AG04450 (cell line): Measurements from ENCODE around the gene LRRK1. TPM values are rescaled to one million over a fixed set of nuclear protein-coding genes. Genes with fewer than 3 reads are reported as not detected.
A peak's percentile ranks its signal among the peaks of the same experiment; 100 is the strongest.

Source experiments
- CTCF ChIA-PET: fragments of 300-600, 350-600 bp; formaldehyde crosslinking; extraction: SDS; loops from one replicate; lab custom pipeline; 2022; ENCODE audit warnings: antibody characterized with exemption, inconsistent platforms; lab: Charles Lee
- POLR2A ChIA-PET: fragments of 350-600 bp; formaldehyde crosslinking; extraction: SDS; loops from one replicate; lab custom pipeline; 2021; ENCODE audit warnings: antibody characterized with exemption, inconsistent platforms; lab: Yijun Ruan, JAX
- DNase-seq: peaks from one replicate; pipeline ENCODE4 v3.0.0-alpha.2; 2011; ENCODE audit warnings: low read depth, low spot score
- H3K27ac ChIP-seq: one replicate; pipeline ENCODE4 v1.5.1; 2012; ENCODE audit warnings: low read depth, low read length, control low read depth
- H3K27me3 ChIP-seq: one replicate; pipeline ENCODE4 v1.6.0; 2012; ENCODE audit warnings: low read length; ENCODE audit not compliant: control insufficient read depth, insufficient read depth
- H3K4me3 ChIP-seq: 2 replicates; pipeline ENCODE4 v1.5.1; 2011; ENCODE audit warnings: mild to moderate bottlenecking, low read depth, low read length, control low read depth
- H3K9me3 ChIP-seq: 2 replicates; pipeline ENCODE4 v1.5.1; 2012; ENCODE audit warnings: low read length; ENCODE audit not compliant: control insufficient read depth, insufficient read depth
- polyA plus RNA-seq: library from polyadenylated mRNA; depleted of rRNA; stranded (reverse); fragments of >200 nt; gene quantifications from 2 replicates; pipeline ENCODE4 v1.2.3, GENCODE V29; 2011
- TF ChIP-seq, protein P1 (sequence below): IDR thresholded peaks from 2 replicates; pipeline ENCODE4 v1.5.1; 2011; ENCODE audit warnings: low read depth, low read length, control low read depth, inconsistent platforms

LRRK1 gene
- polyA plus RNA-seq, 1 experiment: 5.6 TPM

GRCh38 chr15:100899601-100900000 lies 19.6 kb upstream of the LRRK1 start:
- POLR2A ChIA-PET: no interaction called here
- no peak overlapping the region for H3K27ac ChIP-seq
- H3K4me3 ChIP-seq: no peak overlapping the region
- TF ChIP-seq, protein P1, sequence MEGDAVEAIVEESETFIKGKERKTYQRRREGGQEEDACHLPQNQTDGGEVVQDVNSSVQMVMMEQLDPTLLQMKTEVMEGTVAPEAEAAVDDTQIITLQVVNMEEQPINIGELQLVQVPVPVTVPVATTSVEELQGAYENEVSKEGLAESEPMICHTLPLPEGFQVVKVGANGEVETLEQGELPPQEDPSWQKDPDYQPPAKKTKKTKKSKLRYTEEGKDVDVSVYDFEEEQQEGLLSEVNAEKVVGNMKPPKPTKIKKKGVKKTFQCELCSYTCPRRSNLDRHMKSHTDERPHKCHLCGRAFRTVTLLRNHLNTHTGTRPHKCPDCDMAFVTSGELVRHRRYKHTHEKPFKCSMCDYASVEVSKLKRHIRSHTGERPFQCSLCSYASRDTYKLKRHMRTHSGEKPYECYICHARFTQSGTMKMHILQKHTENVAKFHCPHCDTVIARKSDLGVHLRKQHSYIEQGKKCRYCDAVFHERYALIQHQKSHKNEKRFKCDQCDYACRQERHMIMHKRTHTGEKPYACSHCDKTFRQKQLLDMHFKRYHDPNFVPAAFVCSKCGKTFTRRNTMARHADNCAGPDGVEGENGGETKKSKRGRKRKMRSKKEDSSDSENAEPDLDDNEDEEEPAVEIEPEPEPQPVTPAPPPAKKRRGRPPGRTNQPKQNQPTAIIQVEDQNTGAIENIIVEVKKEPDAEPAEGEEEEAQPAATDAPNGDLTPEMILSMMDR: no peak
- no peak for DNase-seq
- H3K9me3 ChIP-seq: no peaks in the 10 kb centered on the region
- no peaks in the 10 kb centered on the region for H3K27me3 ChIP-seq
- CTCF ChIA-PET: interaction anchor here (0.6 to 2.4 kb wide), 2 partner anchors 18 to 361 kb away, joined by 4 to 8 read pairs; partner anchors contain the start of gene LRRK1

GRCh38 chr15:100900136-100900794 lies 18.9 kb upstream of the LRRK1 start:
- POLR2A ChIA-PET: no interaction called here
- no peaks in the 10 kb centered on the region for H3K27me3 ChIP-seq
- CTCF ChIA-PET: interaction anchor here (0.6 to 2.4 kb wide), 2 partner anchors 18 to 360 kb away, joined by 4 to 8 read pairs; partner anchors contain the start of gene LRRK1

DNA sequence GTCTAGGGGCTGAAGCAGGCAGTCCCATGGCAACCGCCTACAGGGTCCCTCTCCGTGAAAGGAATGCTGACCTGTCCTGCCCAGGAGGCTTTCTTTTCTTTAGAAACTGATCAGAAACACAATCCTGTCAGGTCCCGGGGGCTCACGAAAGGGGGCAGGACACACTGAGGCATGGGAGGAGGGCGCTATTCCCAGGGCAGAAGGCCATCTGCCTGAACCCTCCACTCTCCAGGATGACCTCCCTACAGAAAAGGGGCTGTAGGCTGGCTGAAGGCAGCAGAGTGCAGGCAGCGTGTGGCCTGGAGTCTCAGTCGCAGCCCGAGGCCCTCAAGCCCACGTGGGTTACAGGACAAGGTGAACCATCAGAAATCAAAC lies 18.4 kb upstream of the LRRK1 start:
- ChIA-PET POLR2A (no interaction called here), CTCF (interaction anchor here (1.0 to 3.0 kb wide), 4 partner anchors 17 to 107 kb away, joined by 3 to 22 read pairs (median 10); partner anchors contain the start of gene LRRK1)
- Histone ChIP-seq H3K9me3 (no peaks in the 10 kb centered on the region), H3K27me3 (no peaks in the 10 kb centered on the region), H3K4me3 (no peak overlapping the region), H3K27ac (peak overlapping the region; percentile 2)
- DNase-seq: no peak
- TF ChIP-seq, protein P1: no peak

More at GRCh38 chr15:100900136-100900794, 18.9 kb upstream of the LRRK1 start:
- Histone ChIP-seq H3K9me3 (no peaks in the 10 kb centered on the region), H3K4me3 (no peak overlapping the region), H3K27ac (peak overlapping the region; percentile 2)
- DNase-seq: no peak
- TF ChIP-seq, protein P1: no peak

- no peaks in the 10 kb centered on the region for H3K9me3 ChIP-seq
- no peak overlapping the region for H3K27ac ChIP-seq
- ChIA-PET CTCF (interaction anchor here (1.0 to 3.0 kb wide), 4 partner anchors 17 to 107 kb away, joined by 3 to 22 read pairs (median 10); partner anchors contain the start of gene LRRK1), POLR2A (no interaction called here)
- no peak overlapping the region for H3K4me3 ChIP-seq
- H3K27me3 ChIP-seq: no peaks in the 10 kb centered on the region
- DNase-seq: no peak
- TF ChIP-seq, protein P1: no peak
These were observed 17.9 kb upstream of the LRRK1 start for GRCh38 chr15:100901296-100901695.
